Fibroblast of lung (primary cell): ENCODE data around the gene PRDX1.

Experiments
- CTCF ChIP-seq, 2 donors: IDR thresholded peaks in 1 of 2; conservative IDR thresholded peaks in 1 of 2; 1 replicate in 1 of 2; 2 replicates in 1 of 2; pipeline ENCODE4 v1.5.1; 2011 to 2012; ENCODE audit warnings: low read length in 2 of 2, control low read depth in 1 of 2, inconsistent platforms in 1 of 2, low read depth in 1 of 2, mild to moderate bottlenecking in 1 of 2
- EZH2 ChIP-seq: IDR thresholded peaks from 2 replicates; pipeline ENCODE4 v1.5.1; 2012; ENCODE audit warnings: low read length, control low read depth, mild to moderate bottlenecking; ENCODE audit errors: missing control alignments

GRCh38 chr1:45542591-45542990 is 20.9 kb upstream of the PRDX1 start:
- TF ChIP-seq CTCF (conservative IDR thresholded peaks at IDR 0.05 in 1 of 2, IDR thresholded peaks at IDR 0.05 in 1 of 2; ENCODE audit: low read depth in 1 of 2, low read length in 2 of 2) = no peak
- no peak for TF ChIP-seq EZH2
